ENCODE measurements around the gene SCEL. TPM values are rescaled to one million over a fixed set of nuclear protein-coding genes. Genes with fewer than 3 reads are reported as not detected.

The SCEL gene
- total RNA-seq, 4 donors from 2014 or later: not detected

GRCh38 chr13:77521595-77522367 is 13.7 kb upstream of the SCEL start:
- no peaks in the 10 kb centered on the region for H3K9me3 ChIP-seq
- TF ChIP-seq CTCF (IDR thresholded peaks at IDR 0.05): no peak
- no peak for TF ChIP-seq POLR2A (IDR thresholded peaks at IDR 0.05)
- no peak overlapping the region for H3K27ac ChIP-seq
- no peaks in the 10 kb centered on the region for H3K4me1 ChIP-seq
- no peak overlapping the region for H3K4me3 ChIP-seq
- DNase-seq: no peak
- H3K36me3 ChIP-seq: no peaks in the 10 kb centered on the region
- no peaks in the 10 kb centered on the region for H3K27me3 ChIP-seq

- no peak for DNase-seq
- Histone ChIP-seq H3K27ac (no peak overlapping the region), H3K36me3 (no peaks in the 10 kb centered on the region)
Observed at GRCh38 chr13:77522444-77522843, 13.1 kb upstream of the SCEL start.

GRCh38 chr13:77523386-77523785 is 12.1 kb upstream of the SCEL start:
- no peaks in the 10 kb centered on the region for H3K36me3 ChIP-seq
- no peak overlapping the region for H3K27ac ChIP-seq
- H3K4me1 ChIP-seq: no peaks in the 10 kb centered on the region
- H3K4me3 ChIP-seq: no peak overlapping the region
- no peak for DNase-seq
- H3K27me3 ChIP-seq: no peaks in the 10 kb centered on the region
- H3K9me3 ChIP-seq: no peaks in the 10 kb centered on the region
- TF ChIP-seq CTCF (IDR thresholded peaks at IDR 0.05) (no peak), POLR2A (IDR thresholded peaks at IDR 0.05) (no peak)

More at GRCh38 chr13:77522444-77522843, 13.1 kb upstream of the SCEL start:
- TF ChIP-seq CTCF (IDR thresholded peaks at IDR 0.05): no peak
- no peak for TF ChIP-seq POLR2A (IDR thresholded peaks at IDR 0.05)
- no peaks in the 10 kb centered on the region for H3K27me3 ChIP-seq
- no peak overlapping the region for H3K4me3 ChIP-seq
- no peaks in the 10 kb centered on the region for H3K9me3 ChIP-seq
- H3K4me1 ChIP-seq: no peaks in the 10 kb centered on the region

- no peaks in the 10 kb centered on the region for H3K9me3 ChIP-seq
- no peak overlapping the region for H3K27ac ChIP-seq
- H3K27me3 ChIP-seq: no peaks in the 10 kb centered on the region
- no peak overlapping the region for H3K4me3 ChIP-seq
- DNase-seq: no peak
- no peaks in the 10 kb centered on the region for H3K4me1 ChIP-seq
- no peak for TF ChIP-seq POLR2A (IDR thresholded peaks at IDR 0.05)
- no peak for TF ChIP-seq CTCF (IDR thresholded peaks at IDR 0.05)
- H3K36me3 ChIP-seq: no peaks in the 10 kb centered on the region
Observed at GRCh38 chr13:77523834-77524728, 11.4 kb upstream of the SCEL start.

GRCh38 chr13:77528414-77528813 is 7.1 kb upstream of the SCEL start:
- no peak for TF ChIP-seq CTCF (IDR thresholded peaks at IDR 0.05)
- no peak for TF ChIP-seq POLR2A (IDR thresholded peaks at IDR 0.05)

More at GRCh38 chr13:77528414-77528813, 7.1 kb upstream of the SCEL start:
- DNase-seq: no peak
- no peak overlapping the region for H3K27ac ChIP-seq
- H3K9me3 ChIP-seq: no peaks in the 10 kb centered on the region
- H3K36me3 ChIP-seq: no peaks in the 10 kb centered on the region
- H3K27me3 ChIP-seq: no peaks in the 10 kb centered on the region
- no peaks in the 10 kb centered on the region for H3K4me1 ChIP-seq
- no peak overlapping the region for H3K4me3 ChIP-seq

All from Peyer's patch (tissue), 4 donors.